IMR-90 (cell line): ENCODE results near the gene BTBD10. TPM values are rescaled to one million over a fixed set of nuclear protein-coding genes. Genes with fewer than 3 reads are reported as not detected.

Experiments used
- ATAC-seq: fragments of 200-7000 bp; cut with Tn5 transposase; 2 replicates; pipeline ENCODE4 v1.9.1; 2020; ENCODE audit warnings: low read depth, mild to moderate bottlenecking, moderate library complexity
- BruUV-seq: library from RNA; stranded (reverse); fragments of 400-500 nt; replicated peaks from 2 replicates; lab custom pipeline; 2021; lab: Mats Ljungman, UMichigan
- CTCF ChIA-PET: fragments of 300-600 bp; formaldehyde crosslinking; extraction: SDS; loops from one replicate; lab custom pipeline; 2021; ENCODE audit warnings: antibody characterized with exemption; lab: Yijun Ruan, JAX
- POLR2A ChIA-PET: fragments of 300-600 bp; sonication (Branson Sonifier 250); formaldehyde crosslinking; loops from one replicate; lab custom pipeline; 2022; ENCODE audit warnings: antibody characterized with exemption; ENCODE audit not compliant: unreplicated experiment; lab: Charles Lee
- DNase-seq: peaks from one replicate; pipeline ENCODE4 v3.0.0; 2013
- H2AFZ ChIP-seq: replicated peaks from 2 replicates; pipeline ENCODE3; 2013; ENCODE audit warnings: low read length, mild to moderate bottlenecking; ENCODE audit not compliant: poor library complexity
- H2AK5ac ChIP-seq: 2 replicates; pipeline ENCODE4 v1.6.1; 2013; ENCODE audit warnings: low read depth, low read length, inconsistent platforms
- H2AK9ac ChIP-seq: replicated peaks from 2 replicates; pipeline ENCODE3; 2013; ENCODE audit warnings: mild to moderate bottlenecking, low read depth, low read length, moderate library complexity; ENCODE audit not compliant: poor library complexity
- H2BK120ac ChIP-seq: 2 replicates; pipeline ENCODE4 v1.6.1; 2013; ENCODE audit warnings: low read depth, low read length, inconsistent platforms
- H2BK15ac ChIP-seq: 3 replicates; pipeline ENCODE4 v1.6.1; 2013; ENCODE audit warnings: low read depth, low read length, inconsistent platforms
- H2BK20ac ChIP-seq: 2 replicates; pipeline ENCODE4 v1.6.1; 2013; ENCODE audit warnings: low read depth, mild to moderate bottlenecking, inconsistent platforms, low read length, moderate library complexity
- H2BK5ac ChIP-seq: 2 replicates; pipeline ENCODE4 v1.6.1; 2013; ENCODE audit warnings: mild to moderate bottlenecking, low read depth, low read length, inconsistent platforms; ENCODE audit not compliant: poor library complexity, severe bottlenecking
- H3K14ac ChIP-seq: replicated peaks from 2 replicates; pipeline ENCODE4 v1.6.1; 2013; ENCODE audit warnings: low read depth, low read length, inconsistent platforms
- H3K18ac ChIP-seq: 2 replicates; pipeline ENCODE4 v1.6.1; 2013; ENCODE audit warnings: low read depth, low read length, control low read depth
- H3K23ac ChIP-seq: 2 replicates; pipeline ENCODE4 v1.6.1; 2013; ENCODE audit warnings: low read depth, low read length, inconsistent platforms
- H3K27ac ChIP-seq: 2 replicates; pipeline ENCODE4 v1.5.1; 2013; ENCODE audit warnings: mild to moderate bottlenecking, control low read depth, low read length; ENCODE audit not compliant: insufficient read depth
- H3K27me3 ChIP-seq: 2 replicates; pipeline ENCODE4 v1.6.1; 2013; ENCODE audit warnings: low read length; ENCODE audit not compliant: control insufficient read depth, insufficient read depth
- H3K36me3 ChIP-seq: 2 replicates; pipeline ENCODE4 v1.6.1; 2013; ENCODE audit warnings: low read length, mixed read lengths; ENCODE audit not compliant: control insufficient read depth, insufficient read depth
- H3K4ac ChIP-seq: 2 replicates; pipeline ENCODE4 v1.6.1; 2013; ENCODE audit warnings: low read depth, low read length, inconsistent platforms
- H3K4me1 ChIP-seq: 2 replicates; pipeline ENCODE4 v1.6.1; 2013; ENCODE audit warnings: low read length, mixed read lengths; ENCODE audit not compliant: control insufficient read depth, insufficient read depth
- H3K4me2 ChIP-seq: 2 replicates; pipeline ENCODE4 v1.6.1; 2013; ENCODE audit warnings: low read depth, mild to moderate bottlenecking, control low read depth, low read length, moderate library complexity
- H3K4me3 ChIP-seq: 2 replicates; pipeline ENCODE4 v1.5.1; 2013; ENCODE audit warnings: low read depth, mild to moderate bottlenecking, control low read depth, low read length, moderate library complexity; ENCODE audit not compliant: insufficient read depth
- H3K56ac ChIP-seq: 2 replicates; pipeline ENCODE4 v1.6.1; 2013; ENCODE audit warnings: low read length, inconsistent platforms; ENCODE audit not compliant: insufficient read depth; ENCODE audit errors: extremely low read depth
- H3K79me1 ChIP-seq, 2 experiments: 2 replicates each; pipeline ENCODE4 v1.6.1; 2013; ENCODE audit warnings: low read length in 2 of 2, inconsistent platforms in 1 of 2, low read depth in 1 of 2
- H3K9ac ChIP-seq: 2 replicates; pipeline ENCODE4 v1.6.1; 2013; ENCODE audit warnings: low read depth, low read length, control low read depth
- H3K9me1 ChIP-seq: 2 replicates; pipeline ENCODE4 v1.6.1; 2013; ENCODE audit warnings: low read length, inconsistent platforms; ENCODE audit not compliant: insufficient read depth
- H3K9me3 ChIP-seq: 2 replicates; pipeline ENCODE4 v1.6.1; 2013; ENCODE audit warnings: low read length; ENCODE audit not compliant: control insufficient read depth, insufficient read depth
- H4K20me1 ChIP-seq: 2 replicates; pipeline ENCODE4 v1.6.1; 2013; ENCODE audit warnings: low read length, inconsistent platforms; ENCODE audit not compliant: insufficient read depth
- H4K5ac ChIP-seq: 2 replicates; pipeline ENCODE4 v1.6.1; 2013; ENCODE audit warnings: mild to moderate bottlenecking, low read depth, low read length, control low read depth
- H4K8ac ChIP-seq, 2 experiments: 2 replicates each; pipeline ENCODE4 v1.6.1; 2013; ENCODE audit warnings: low read depth in 2 of 2, low read length in 2 of 2, control low read depth in 1 of 2, inconsistent platforms in 1 of 2
- H4K91ac ChIP-seq: 2 replicates; pipeline ENCODE4 v1.6.1; 2013; ENCODE audit warnings: low read depth, low read length, inconsistent platforms; ENCODE audit not compliant: insufficient read depth
- CEBPB ChIP-seq: IDR thresholded peaks from 2 replicates; pipeline ENCODE4 v1.6.1; 2012; ENCODE audit warnings: low read depth, low read length, improper control_type of control experiment
- MAFK ChIP-seq: IDR thresholded peaks from 2 replicates; pipeline ENCODE4 v1.6.1; 2012; ENCODE audit warnings: low read depth, low read length, improper control_type of control experiment
- MAZ ChIP-seq: IDR thresholded peaks from 2 replicates; pipeline ENCODE4 v1.6.1; 2012; ENCODE audit warnings: low read depth, mild to moderate bottlenecking, low read length, improper control_type of control experiment, moderate library complexity, borderline replicate concordance
- SMC3 ChIP-seq: fragments of 150-350 bp; IDR thresholded peaks from 2 replicates; pipeline ENCODE4 v1.6.1; 2016; ENCODE audit warnings: low read depth, mild to moderate bottlenecking, antibody characterized with exemption, low read length, moderate library complexity
- WGBS, 2 experiments: methylation state at CpG; one replicate each; pipeline versions ENCODE4 v1.1.5 to v1.1.7; 2013; ENCODE audit warnings: missing lambda C conversion rate in 2 of 2; ENCODE audit not compliant: insufficient read length in 1 of 2; ENCODE audit errors: extremely low coverage in 2 of 2; 5-methylcytosine and 5-hydroxymethylcytosine counted together
- dilution Hi-C: fragments of 300-500 bp; cut with HindIII; formaldehyde crosslinking; loops from one replicate; pipeline ENCODE4 v1.14.3; 2018; ENCODE audit warnings: low sequenced_read_pairs; ENCODE audit not compliant: unreplicated experiment
- in situ Hi-C: fragments of 300-500 bp; cut with MboI; formaldehyde crosslinking; loops from 3 replicates; pipeline ENCODE4 v1.14.3; 2019; ENCODE audit warnings: low sequenced_read_pairs, inconsistent platforms, mixed read lengths
- intact Hi-C: fragments of 100-400 bp; cut with micrococcal nuclease; formaldehyde crosslinking; loops from 2 replicates; pipeline ENCODE4 v1.10.0; 2022
- polyA plus RNA-seq, 3 experiments: library from polyadenylated mRNA; depleted of rRNA; stranded (reverse); fragments of >200 nt; gene quantifications; 2 replicates each; pipeline ENCODE4 v1.2.3, GENCODE V29; 2012; ENCODE audit warnings: low replicate concordance in 1 of 3
- total RNA-seq: library from RNA; depleted of rRNA; stranded (reverse); fragments of >200 nt; gene quantifications from 2 replicates; pipeline ENCODE4 v1.2.3, GENCODE V29; 2012; rRNA removed

BTBD10 gene
- total and polyA plus RNA-seq, 2 of the 4 experiments (the other 2 are of a cell fraction) = 32.5 to 59.9 TPM

DNA sequence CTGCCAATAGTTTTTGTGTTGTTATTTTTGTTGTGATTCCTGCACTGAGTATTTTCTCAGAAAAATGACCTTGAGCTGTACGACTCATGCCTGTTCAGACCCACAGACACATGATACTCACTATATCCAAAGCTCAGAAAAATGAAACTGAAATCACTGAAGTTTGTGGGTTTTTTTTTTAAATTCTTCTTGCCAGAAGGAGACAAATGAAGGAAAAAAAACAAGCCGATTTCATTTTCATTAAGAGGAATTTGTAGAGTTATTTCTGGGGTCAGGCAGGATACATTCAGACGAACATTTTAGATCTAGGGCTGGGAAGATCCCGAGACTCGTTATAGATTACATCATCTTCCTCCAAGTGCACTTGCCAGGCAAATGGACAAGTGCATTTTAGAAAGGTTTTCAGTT, 125.0 kb downstream of the BTBD10 start:
- peak overlapping the region; percentile 43; the same call in 1 of the 2 replicates for H3K4me3 ChIP-seq
- peak overlapping the region; percentile 89; the same call in 2 of the 3 replicates for H2BK15ac ChIP-seq
- peak overlapping the region; percentile 99 for H2BK120ac ChIP-seq
- peaks cover 43% of the 10 kb centered on the region for H3K9me1 ChIP-seq
- DNase-seq = peak; percentile 78
- CTCF ChIA-PET = interaction anchor here (0.6 to 4.9 kb wide), 5 partner anchors 14 to 1049 kb away, joined by 3 to 39 read pairs (median 3); no protein-coding TSS in a partner anchor
- H2AK9ac ChIP-seq = no peak overlapping the region
- POLR2A ChIA-PET = interaction anchor here (0.7 kb wide), 1 partner anchor 108 kb away, joined by 5 read pairs; no protein-coding TSS in a partner anchor
- H3K36me3 ChIP-seq = no peaks in the 10 kb centered on the region
- no CpG with 5 or more reads among the region's 5 CpGs for WGBS, 2 experiments
- TF ChIP-seq SMC3 (no peak), MAZ (no peak), MAFK (no peak), CEBPB (peak; percentile 76)
- peak overlapping the region; percentile 85 to 97 for H4K8ac ChIP-seq
- peak overlapping the region; percentile 58; the same call in 1 of the 2 replicates for H3K18ac ChIP-seq
- peak overlapping the region; percentile 91 for H3K4me2 ChIP-seq
- peak overlapping the region; percentile 79 for H3K56ac ChIP-seq
- H3K9me3 ChIP-seq = no peaks in the 10 kb centered on the region
- peak overlapping the region; percentile 99; the same call in 1 of the 2 replicates for H2AK5ac ChIP-seq
- peak overlapping the region; percentile 94 for H2BK5ac ChIP-seq
- dilution Hi-C loops = no loop called here
- H4K20me1 ChIP-seq = no peaks in the 10 kb centered on the region
- no TSS peak for BruUV-seq
- peak overlapping the region; percentile 66; the same call in 1 of the 2 replicates for H3K9ac ChIP-seq
- no peaks in the 10 kb centered on the region for H3K27me3 ChIP-seq
- ATAC-seq = peak; percentile 22; the same call in 1 of the 2 replicates
- H3K14ac ChIP-seq = peak overlapping the region; percentile 98
- H3K79me1 ChIP-seq = peaks cover 26 to 70% of the 10 kb centered on the region in 2 experiments; a peak in 3 of 4 replicates
- H4K91ac ChIP-seq = peak overlapping the region; percentile 99
- H2BK20ac ChIP-seq = peak overlapping the region; percentile 99
- peak overlapping the region; percentile 48; the same call in 1 of the 2 replicates for H4K5ac ChIP-seq
- intact Hi-C loops = loop anchor here (1.0 to 5.0 kb wide), 3 partner anchors 61 to 122 kb away; partner anchors contain the start of gene BMAL1
- H3K4ac ChIP-seq = peak overlapping the region; percentile 99
- in situ Hi-C loops = loop anchor here (25.0 kb wide), 1 partner anchor 1026 kb away; no protein-coding TSS in a partner anchor
- peak overlapping the region; percentile 82 for H3K23ac ChIP-seq
- no peak overlapping the region for H2AFZ ChIP-seq
- peaks cover 27% of the 10 kb centered on the region for H3K4me1 ChIP-seq
- H3K27ac ChIP-seq = peak overlapping the region; percentile 71

Other genes with a start within 250 kb of the BTBD10 start
- gene BMAL1, start 185.4 kb downstream of the BTBD10 start, total RNA-seq = 9.9 and 13.1 TPM in 2 replicates
- 7.5 and 8.8 TPM in 2 replicates for gene BMAL1, start 185.4 kb downstream of the BTBD10 start, polyA plus RNA-seq (2012; rRNA removed)
- gene PTH, start 32.8 kb upstream of the BTBD10 start, total RNA-seq = not detected in 2 replicates
- not detected in 2 replicates for gene PTH, start 32.8 kb upstream of the BTBD10 start, polyA plus RNA-seq (2012; rRNA removed)
- 89.4 and 119 TPM in 2 replicates for gene FAR1, start 205.4 kb upstream of the BTBD10 start, total RNA-seq
- gene FAR1, start 205.4 kb upstream of the BTBD10 start, polyA plus RNA-seq (2012; rRNA removed) = 30.3 and 35.3 TPM in 2 replicates